Heart left ventricle (tissue), 16 donors: ENCODE measurements around the gene PCDHGA6. TPM values are rescaled to one million over a fixed set of nuclear protein-coding genes. Genes with fewer than 3 reads are reported as not detected.
A peak's percentile ranks its signal among the peaks of the same experiment; 100 is the strongest.

Source experiments
- ATAC-seq, 4 donors: fragments of 200-7000 bp; cut with Tn5 transposase; one replicate each; pipeline ENCODE4 v1.9.1; 2020 to 2022; ENCODE audit warnings: moderate library complexity in 4 of 4, mild to moderate bottlenecking in 3 of 4, moderate number of reproducible peaks in 1 of 4
- DNase-seq, 5 donors: peaks; one replicate each; pipeline ENCODE4 v3.0.0-alpha.2; 2020
- H3K27ac ChIP-seq, 12 donors: fragments of 200-600 bp; sonication (generic) in 4 of 12; one replicate each; pipeline versions ENCODE4 v1.5.0 to v1.8.0; 2016 to 2022; ENCODE audit warnings: mild to moderate bottlenecking in 2 of 12
- H3K27me3 ChIP-seq, 9 donors: fragments of 200-600 bp; sonication (generic) in 2 of 9; one replicate each; pipeline versions ENCODE4 v1.5.1 to v1.8.0; 2016 to 2022; ENCODE audit warnings: mild to moderate bottlenecking in 3 of 9
- H3K36me3 ChIP-seq, 9 donors: fragments of 200-600 bp; sonication (generic) in 2 of 9; one replicate each; pipeline versions ENCODE4 v1.5.0 to v1.8.0; 2018 to 2022; ENCODE audit warnings: mild to moderate bottlenecking in 2 of 9
- H3K4me1 ChIP-seq, 12 donors: fragments of 200-600 bp; sonication (generic) in 4 of 12; one replicate each; pipeline versions ENCODE4 v1.5.0 to v1.8.0; 2016 to 2022; ENCODE audit warnings: mild to moderate bottlenecking in 3 of 12
- H3K4me3 ChIP-seq, 12 donors: fragments of 200-600 bp; sonication (generic) in 4 of 12; one replicate each; pipeline versions ENCODE4 v1.5.0 to v1.8.0; 2017 to 2022; ENCODE audit warnings: mild to moderate bottlenecking in 9 of 12, moderate library complexity in 4 of 12
- H3K9me3 ChIP-seq, 12 donors: fragments of 200-600 bp; sonication (generic) in 4 of 12; one replicate each; pipeline versions ENCODE4 v1.5.0 to v1.8.0; 2016 to 2022; ENCODE audit warnings: mild to moderate bottlenecking in 1 of 12
- POLR2A ChIP-seq, 2 donors: fragments of 450-650 bp; IDR thresholded peaks; one replicate each; pipeline ENCODE4 v1.6.1; 2017; ENCODE audit warnings: antibody characterized with exemption in 2 of 2, mild to moderate bottlenecking in 2 of 2, moderate library complexity in 2 of 2
- WGBS, 4 donors: extraction: QIAGEN DNeasy Blood & Tissue Kit in 2 of 4; methylation state at CpG; one replicate each; pipeline versions ENCODE4 v1.1.5 to v1.1.7; 2013 to 2018; 5-methylcytosine and 5-hydroxymethylcytosine counted together
- intact Hi-C, 10 donors: fragments of 100-400 bp; cut with DNase I; formaldehyde crosslinking; loops; one replicate each; pipeline versions ENCODE4 v1.11.1 to v1.14.2; 2022
- polyA plus RNA-seq, 2 donors: library from polyadenylated mRNA; stranded (reverse); fragments of 200-250 nt; gene quantifications; one replicate each; pipeline ENCODE4 v1.2.3, GENCODE V29; 2013
- total RNA-seq, 9 donors: library from RNA; depleted of rRNA in 2 of 9; stranded (reverse); fragments of >200 nt in 2 of 9; fragmentation: NEBNext Ultra II Directional in 3 of 9; extraction: Animal tissue kit (Norgen Biotek cat#: 25700) in 3 of 9; gene quantifications; one replicate each; pipeline versions ENCODE4 v1.1.0 to v1.2.4, GENCODE V29; 2016 to 2023
- TF ChIP-seq, protein P1 (sequence below), 12 donors: fragments of 200-600 bp; sonication (generic) in 4 of 12; IDR thresholded peaks; one replicate each; pipeline versions ENCODE4 v1.5.0 to v1.8.0; 2018 to 2022; ENCODE audit warnings: antibody characterized with exemption in 12 of 12, mild to moderate bottlenecking in 5 of 12
- donor health status: ischemic (EF 13 %, LVEDD 7.1; RV severe dilation, severe dysfunction).
- donor health status: healthy with polysubstance abuse.
- donor health status: DM: no; HTN: yes; CAD: no.
- donor health status: DM: no; HTN: no; CAD: no.
- donor health status: ischemic (EF 25% LVEDD 6.9; RV normal size, moderate dysfunction).
- donor health status: ischemic (EF 25% LVEDD 5.7; RV mildly dilated, moderate dysfunction).
- donor health status: healthy.
- donor health status: DM: yes; HTN: yes; CAD: no.
- donor health status: ischemic (EF 35%, LVEDD 5.7; RV mildly dilated, moderate dysfunction).
- donor health status: nonischemic (EF 11% LVEDD 7.7; RV severe dilation, severe dysfunction).
- donor health status: DM: yes; HTN: yes; CAD: no.
- donor health status: PGD.
- donor health status: ischemic (EF 29% LVEDD 5.4; RV normal size, mild dysfunction).
- donor health status: nonischemic (EF 23%, LVEDD 6.1; RV moderate dilation, normal function).

Gene PCDHGA6
- total and polyA plus RNA-seq, 11 donors, result 2.2 to 10.3 (median 7.4) TPM

GRCh38 chr5:141417494-141418172 lies 43.9 kb downstream of the PCDHGA6 start, which contains the start of gene PCDHGB7:
PCDHGB7 (plus strand) TSS chr5:141417677; CDS start chr5:141417860, 183 bp downstream.
- WGBS, 4 donors, result 9 to 23% (median 15%) methylated on average over 33 to 47 of the region's 47 CpGs
- H3K4me1 ChIP-seq, result peaks cover 0 to 12% (median 2%) of the 10 kb centered on the region in 12 donors
- H3K27me3 ChIP-seq, result peaks cover 0 to 68% (median 0%) of the 10 kb centered on the region in 9 donors

DNA sequence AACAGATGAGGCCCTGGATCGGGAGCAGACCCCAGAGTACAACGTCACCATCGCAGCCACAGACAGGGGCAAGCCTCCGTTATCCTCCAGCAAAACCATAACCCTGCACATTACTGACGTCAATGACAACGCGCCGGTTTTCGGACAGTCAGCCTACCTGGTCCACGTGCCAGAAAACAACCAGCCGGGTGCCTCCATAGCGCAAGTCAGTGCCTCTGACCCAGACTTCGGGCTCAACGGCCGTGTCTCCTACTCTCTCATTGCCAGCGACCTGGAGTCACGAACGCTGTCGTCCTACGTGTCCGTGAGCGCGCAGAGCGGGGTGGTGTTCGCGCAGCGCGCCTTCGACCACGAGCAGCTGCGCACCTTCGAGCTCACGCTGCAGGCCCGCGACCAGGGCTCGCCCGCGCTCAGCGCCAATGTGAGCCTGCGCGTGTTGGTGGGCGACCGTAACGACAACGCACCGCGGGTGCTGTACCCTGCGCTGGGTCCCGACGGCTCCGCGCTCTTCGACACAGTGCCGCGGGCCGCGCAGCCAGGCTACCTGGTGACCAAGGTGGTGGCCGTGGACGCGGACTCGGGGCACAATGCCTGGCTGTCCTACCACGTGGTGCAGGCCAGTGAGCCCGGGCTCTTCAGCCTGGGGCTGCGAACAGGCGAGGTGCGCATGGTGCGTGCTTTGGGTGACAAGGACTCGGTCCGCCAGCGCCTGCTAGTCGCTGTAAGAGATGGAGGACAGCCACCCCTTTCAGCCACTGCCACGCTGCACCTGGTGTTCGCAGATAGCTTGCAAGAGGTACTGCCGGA lies 45.6 kb downstream of the PCDHGA6 start:
- 36 to 57% (median 48%) methylated on average over 36 to 74 of the region's 74 CpGs for WGBS, 4 donors
- no peak overlapping the region for H3K4me3 ChIP-seq
- peaks cover 0 to 100% (median 59%) of the 10 kb centered on the region in 12 donors for H3K9me3 ChIP-seq
- peaks cover 0 to 12% (median 1%) of the 10 kb centered on the region in 12 donors for H3K4me1 ChIP-seq
- peaks cover 0 to 33% (median 0%) of the 10 kb centered on the region in 9 donors for H3K36me3 ChIP-seq
- TF ChIP-seq, protein P1, sequence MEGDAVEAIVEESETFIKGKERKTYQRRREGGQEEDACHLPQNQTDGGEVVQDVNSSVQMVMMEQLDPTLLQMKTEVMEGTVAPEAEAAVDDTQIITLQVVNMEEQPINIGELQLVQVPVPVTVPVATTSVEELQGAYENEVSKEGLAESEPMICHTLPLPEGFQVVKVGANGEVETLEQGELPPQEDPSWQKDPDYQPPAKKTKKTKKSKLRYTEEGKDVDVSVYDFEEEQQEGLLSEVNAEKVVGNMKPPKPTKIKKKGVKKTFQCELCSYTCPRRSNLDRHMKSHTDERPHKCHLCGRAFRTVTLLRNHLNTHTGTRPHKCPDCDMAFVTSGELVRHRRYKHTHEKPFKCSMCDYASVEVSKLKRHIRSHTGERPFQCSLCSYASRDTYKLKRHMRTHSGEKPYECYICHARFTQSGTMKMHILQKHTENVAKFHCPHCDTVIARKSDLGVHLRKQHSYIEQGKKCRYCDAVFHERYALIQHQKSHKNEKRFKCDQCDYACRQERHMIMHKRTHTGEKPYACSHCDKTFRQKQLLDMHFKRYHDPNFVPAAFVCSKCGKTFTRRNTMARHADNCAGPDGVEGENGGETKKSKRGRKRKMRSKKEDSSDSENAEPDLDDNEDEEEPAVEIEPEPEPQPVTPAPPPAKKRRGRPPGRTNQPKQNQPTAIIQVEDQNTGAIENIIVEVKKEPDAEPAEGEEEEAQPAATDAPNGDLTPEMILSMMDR (IDR thresholded peaks at IDR 0.05), result no peak
- TF ChIP-seq POLR2A (IDR thresholded peaks at IDR 0.05), result no peak
- DNase-seq (peak in 1 of 5 donors; percentile 64), ATAC-seq (no peak)
- intact Hi-C loops, result loop anchor here in 6 of 10 donors (2.0 to 10.0 kb wide), 7 partner anchors 54 to 143 kb away; partner anchors contain the start of gene PCDHGA5 (in 2 of the 6)
- no peak overlapping the region for H3K27ac ChIP-seq
- peaks cover 0 to 74% (median 0%) of the 10 kb centered on the region in 9 donors for H3K27me3 ChIP-seq

More at GRCh38 chr5:141417494-141418172, 43.9 kb downstream of the PCDHGA6 start, which contains the start of gene PCDHGB7:
- DNase-seq, result peak; percentile 71 to 88 (median 83)
- Histone ChIP-seq H3K36me3 (peaks cover 0 to 41% (median 0%) of the 10 kb centered on the region in 9 donors), H3K27ac (peak within 1 kb of the TSS; percentile 19 to 69 (median 50)), H3K4me3 (peak within 1 kb of the TSS; percentile 18 to 59 (median 51)), H3K9me3 (peaks cover 0 to 100% (median 57%) of the 10 kb centered on the region in 12 donors)
- TF ChIP-seq, protein P1 (IDR thresholded peaks at IDR 0.05), result peak; percentile 56 to 80 (median 73)
- intact Hi-C loops, result loop anchor here in 8 of 10 donors (1.0 to 10.0 kb wide), 10 partner anchors 53 to 145 kb away; partner anchors contain the start of gene PCDHGA5 (in 2 of the 8)
- peak; percentile 89 to 95 (median 93) for ATAC-seq

- peaks cover 0 to 12% (median 1%) of the 10 kb centered on the region in 12 donors for H3K4me1 ChIP-seq
- ATAC-seq (peak in 2 of 4 donors; percentile 52 to 62), DNase-seq (peak in 3 of 5 donors; percentile 40 to 64 (median 61))
- peak within 1 kb of the TSS in 10 of 12 donors; percentile 9 to 45 (median 40) for H3K4me3 ChIP-seq
- H3K36me3 ChIP-seq, result peaks cover 0 to 43% (median 0%) of the 10 kb centered on the region in 9 donors
- 24 to 47% (median 32%) methylated on average over 42 of the region's 42 CpGs for WGBS, 4 donors
- TF ChIP-seq, protein P1 (IDR thresholded peaks at IDR 0.05), result peak; percentile 28 to 57 (median 48)
- TF ChIP-seq POLR2A (IDR thresholded peaks at IDR 0.05), result no peak
- intact Hi-C loops, result loop anchor here in 5 of 10 donors (5.0 to 10.0 kb wide), 4 partner anchors 91 to 134 kb away; no protein-coding TSS in a partner anchor
- H3K9me3 ChIP-seq, result peaks cover 0 to 100% (median 72%) of the 10 kb centered on the region in 12 donors
- peaks cover 0 to 76% (median 0%) of the 10 kb centered on the region in 9 donors for H3K27me3 ChIP-seq
- H3K27ac ChIP-seq, result no peak within 1 kb of the TSS
These were observed 47.3 kb downstream of the PCDHGA6 start, which contains the start of gene PCDHGA11 for GRCh38 chr5:141420855-141421488. PCDHGA11 (plus strand) TSS chr5:141421051; CDS start chr5:141421228, 177 bp downstream.
